Measurements from ENCODE around the gene THSD4.

GRCh38 chr15:71735385-71735757 is 620.1 kb downstream of the THSD4 start:
- TF ChIP-seq, protein P1, sequence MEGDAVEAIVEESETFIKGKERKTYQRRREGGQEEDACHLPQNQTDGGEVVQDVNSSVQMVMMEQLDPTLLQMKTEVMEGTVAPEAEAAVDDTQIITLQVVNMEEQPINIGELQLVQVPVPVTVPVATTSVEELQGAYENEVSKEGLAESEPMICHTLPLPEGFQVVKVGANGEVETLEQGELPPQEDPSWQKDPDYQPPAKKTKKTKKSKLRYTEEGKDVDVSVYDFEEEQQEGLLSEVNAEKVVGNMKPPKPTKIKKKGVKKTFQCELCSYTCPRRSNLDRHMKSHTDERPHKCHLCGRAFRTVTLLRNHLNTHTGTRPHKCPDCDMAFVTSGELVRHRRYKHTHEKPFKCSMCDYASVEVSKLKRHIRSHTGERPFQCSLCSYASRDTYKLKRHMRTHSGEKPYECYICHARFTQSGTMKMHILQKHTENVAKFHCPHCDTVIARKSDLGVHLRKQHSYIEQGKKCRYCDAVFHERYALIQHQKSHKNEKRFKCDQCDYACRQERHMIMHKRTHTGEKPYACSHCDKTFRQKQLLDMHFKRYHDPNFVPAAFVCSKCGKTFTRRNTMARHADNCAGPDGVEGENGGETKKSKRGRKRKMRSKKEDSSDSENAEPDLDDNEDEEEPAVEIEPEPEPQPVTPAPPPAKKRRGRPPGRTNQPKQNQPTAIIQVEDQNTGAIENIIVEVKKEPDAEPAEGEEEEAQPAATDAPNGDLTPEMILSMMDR (IDR thresholded peaks at IDR 0.05), result no peak
- TF ChIP-seq POLR2A (IDR thresholded peaks at IDR 0.05), result no peak
